ENCODE measurements around the gene ALKBH6. TPM values are rescaled to one million over a fixed set of nuclear protein-coding genes. Genes with fewer than 3 reads are reported as not detected.

ALKBH6 gene
- total and polyA plus RNA-seq, 4 donors: 13.3 to 30.1 (median 23.8) TPM

- ATAC-seq (ENCODE audit: insufficient read depth, low FRiP score) (no peak), DNase-seq (no peak)
- peaks cover 0 to 4% (median 1%) of the 10 kb centered on the region in 4 donors for H3K36me3 ChIP-seq (ENCODE audit: control insufficient read depth in 4 of 4, insufficient read depth in 4 of 4, low read length in 4 of 4)
- TF ChIP-seq, protein P1, sequence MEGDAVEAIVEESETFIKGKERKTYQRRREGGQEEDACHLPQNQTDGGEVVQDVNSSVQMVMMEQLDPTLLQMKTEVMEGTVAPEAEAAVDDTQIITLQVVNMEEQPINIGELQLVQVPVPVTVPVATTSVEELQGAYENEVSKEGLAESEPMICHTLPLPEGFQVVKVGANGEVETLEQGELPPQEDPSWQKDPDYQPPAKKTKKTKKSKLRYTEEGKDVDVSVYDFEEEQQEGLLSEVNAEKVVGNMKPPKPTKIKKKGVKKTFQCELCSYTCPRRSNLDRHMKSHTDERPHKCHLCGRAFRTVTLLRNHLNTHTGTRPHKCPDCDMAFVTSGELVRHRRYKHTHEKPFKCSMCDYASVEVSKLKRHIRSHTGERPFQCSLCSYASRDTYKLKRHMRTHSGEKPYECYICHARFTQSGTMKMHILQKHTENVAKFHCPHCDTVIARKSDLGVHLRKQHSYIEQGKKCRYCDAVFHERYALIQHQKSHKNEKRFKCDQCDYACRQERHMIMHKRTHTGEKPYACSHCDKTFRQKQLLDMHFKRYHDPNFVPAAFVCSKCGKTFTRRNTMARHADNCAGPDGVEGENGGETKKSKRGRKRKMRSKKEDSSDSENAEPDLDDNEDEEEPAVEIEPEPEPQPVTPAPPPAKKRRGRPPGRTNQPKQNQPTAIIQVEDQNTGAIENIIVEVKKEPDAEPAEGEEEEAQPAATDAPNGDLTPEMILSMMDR (IDR thresholded peaks at IDR 0.05; ENCODE audit: control extremely low read depth, extremely low read depth): no peak
- peak overlapping the region; percentile 79 to 80 for H3K27ac ChIP-seq (ENCODE audit: low read depth in 1 of 2, low read length in 1 of 2)
- H3K4me3 ChIP-seq: peak overlapping the region; percentile 60
- H3K27me3 ChIP-seq (ENCODE audit: control insufficient read depth in 3 of 3, insufficient read depth in 3 of 3, low read length in 2 of 3): no peaks in the 10 kb centered on the region
- WGBS, 2 donors: 32 to 33% methylated on average over 15 of the region's 15 CpGs
- H3K4me1 ChIP-seq (ENCODE audit: control insufficient read depth in 5 of 5, insufficient read depth in 5 of 5, low read length in 5 of 5): peaks cover 0 to 14% (median 3%) of the 10 kb centered on the region in 5 donors
- H3K9ac ChIP-seq (ENCODE audit: insufficient read depth in 1 of 2, low read length in 2 of 2): peak overlapping the region; percentile 59 to 87
- H3K9me3 ChIP-seq (ENCODE audit: control insufficient read depth in 4 of 4, insufficient read depth in 3 of 4, low read length in 3 of 4): no peaks in the 10 kb centered on the region
Measured at GRCh38 chr19:36013280-36014011, 567 bp downstream of the ALKBH6 start.

DNA sequence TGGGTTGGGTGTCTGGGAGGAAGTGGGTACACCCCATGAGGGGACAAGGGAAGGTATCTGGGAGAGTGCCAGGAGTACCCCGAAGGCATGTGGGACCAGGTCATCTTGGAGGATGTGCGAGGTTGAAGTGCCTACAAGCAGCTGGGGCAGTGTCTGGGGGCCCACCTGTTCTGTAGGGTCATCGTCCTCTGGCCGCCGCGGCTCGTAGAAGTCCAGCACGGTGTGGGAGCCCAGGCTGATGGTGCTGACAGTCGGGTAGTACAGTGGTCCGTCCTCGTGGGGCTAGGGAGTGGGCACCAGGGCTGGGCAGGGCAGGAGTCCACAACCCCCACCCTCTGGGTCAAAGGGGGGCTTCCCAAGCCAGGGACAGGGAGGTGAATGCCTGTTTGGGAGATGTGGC, 3.6 kb downstream of the ALKBH6 start:
- no peaks in the 10 kb centered on the region for H3K9me3 ChIP-seq (ENCODE audit: control insufficient read depth in 4 of 4, insufficient read depth in 3 of 4, low read length in 3 of 4)
- WGBS, 2 donors: 95 to 97% methylated on average over 11 of the region's 11 CpGs
- H3K4me3 ChIP-seq: no peak overlapping the region
- H3K27me3 ChIP-seq (ENCODE audit: control insufficient read depth in 3 of 3, insufficient read depth in 3 of 3, low read length in 2 of 3): no peaks in the 10 kb centered on the region
- H3K9ac ChIP-seq (ENCODE audit: insufficient read depth in 1 of 2, low read length in 2 of 2): no peak overlapping the region
- TF ChIP-seq, protein P1 (IDR thresholded peaks at IDR 0.05; ENCODE audit: control extremely low read depth, extremely low read depth): no peak
- no peaks in the 10 kb centered on the region for H3K36me3 ChIP-seq (ENCODE audit: control insufficient read depth in 4 of 4, insufficient read depth in 4 of 4, low read length in 4 of 4)
- no peak overlapping the region for H3K27ac ChIP-seq (ENCODE audit: low read depth in 1 of 2, low read length in 1 of 2)
- DNase-seq: no peak
- no peak for ATAC-seq (ENCODE audit: insufficient read depth, low FRiP score)
- H3K4me1 ChIP-seq (ENCODE audit: control insufficient read depth in 5 of 5, insufficient read depth in 5 of 5, low read length in 5 of 5): peaks cover 0 to 14% (median 3%) of the 10 kb centered on the region in 5 donors

- no peak overlapping the region for H3K4me3 ChIP-seq
- TF ChIP-seq, protein P1 (IDR thresholded peaks at IDR 0.05; ENCODE audit: control extremely low read depth, extremely low read depth): no peak
- H3K4me1 ChIP-seq (ENCODE audit: control insufficient read depth in 5 of 5, insufficient read depth in 5 of 5, low read length in 5 of 5): peaks cover 0 to 14% (median 3%) of the 10 kb centered on the region in 5 donors
- H3K9me3 ChIP-seq (ENCODE audit: control insufficient read depth in 4 of 4, insufficient read depth in 3 of 4, low read length in 3 of 4): no peaks in the 10 kb centered on the region
- DNase-seq (no peak), ATAC-seq (ENCODE audit: insufficient read depth, low FRiP score) (no peak)
- 61 to 73% methylated on average over 15 of the region's 15 CpGs for WGBS, 2 donors
- no peak overlapping the region for H3K9ac ChIP-seq (ENCODE audit: insufficient read depth in 1 of 2, low read length in 2 of 2)
- H3K36me3 ChIP-seq (ENCODE audit: control insufficient read depth in 4 of 4, insufficient read depth in 4 of 4, low read length in 4 of 4): no peaks in the 10 kb centered on the region
- no peaks in the 10 kb centered on the region for H3K27me3 ChIP-seq (ENCODE audit: control insufficient read depth in 3 of 3, insufficient read depth in 3 of 3, low read length in 2 of 3)
- H3K27ac ChIP-seq (ENCODE audit: low read depth in 1 of 2, low read length in 1 of 2): no peak overlapping the region
Measured at GRCh38 chr19:36009633-36010379, 4.2 kb downstream of the ALKBH6 start.

Measured in lung (tissue), 12 donors.